ENCODE data around the gene ARHGAP10. TPM values are rescaled to one million over a fixed set of nuclear protein-coding genes. Genes with fewer than 3 reads are reported as not detected.

ARHGAP10 gene
- total RNA-seq, 1 donor from 2014 or later = 26.9 TPM

DNA sequence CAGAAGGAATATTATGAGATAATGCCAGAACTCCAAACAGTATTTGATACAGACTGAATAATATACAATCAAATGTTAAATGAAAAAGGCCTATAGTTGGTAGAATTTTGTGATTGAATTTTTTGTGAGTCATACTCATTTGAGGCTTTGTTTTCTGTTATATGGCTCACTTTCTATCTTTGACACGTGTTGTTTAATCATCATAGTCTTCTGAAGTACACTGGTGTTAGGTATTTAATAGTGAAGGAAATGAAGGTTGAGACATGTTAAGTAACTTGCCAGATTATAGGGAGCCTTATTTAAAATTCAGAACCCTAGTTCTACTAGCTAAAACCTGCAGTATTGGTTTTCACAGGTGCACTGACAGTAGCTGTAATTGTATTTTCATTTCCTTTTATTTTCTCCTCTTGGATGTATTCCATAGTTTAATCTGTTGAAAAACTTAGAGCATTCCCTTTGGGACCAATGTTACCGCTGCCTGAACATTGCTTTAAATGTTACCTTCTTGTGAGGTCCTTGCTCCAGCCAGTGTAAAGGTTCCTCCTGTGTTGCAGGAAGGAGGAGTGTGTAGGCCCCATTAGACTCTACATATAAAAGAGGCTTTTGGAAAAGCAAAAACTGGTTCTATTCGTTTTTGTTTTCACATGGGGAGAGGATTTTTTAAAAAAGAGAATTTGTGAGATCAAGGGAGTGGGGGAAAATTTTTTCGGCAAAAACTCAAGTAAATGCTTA lies 224.1 kb downstream of the ARHGAP10 start:
- Histone ChIP-seq H3K9me3 (no peaks in the 10 kb centered on the region), H3K4me1 (no peaks in the 10 kb centered on the region), H3K4me3 (no peak overlapping the region), H3K27me3 (no peaks in the 10 kb centered on the region), H3K27ac (no peak overlapping the region), H3K36me3 (peaks cover 3% of the 10 kb centered on the region)
- TF ChIP-seq CTCF (IDR thresholded peaks at IDR 0.05) = no peak
- intact Hi-C loops (cut with DNase I) = no loop called here
- ATAC-seq (no peak), DNase-seq (no peak)

DNA sequence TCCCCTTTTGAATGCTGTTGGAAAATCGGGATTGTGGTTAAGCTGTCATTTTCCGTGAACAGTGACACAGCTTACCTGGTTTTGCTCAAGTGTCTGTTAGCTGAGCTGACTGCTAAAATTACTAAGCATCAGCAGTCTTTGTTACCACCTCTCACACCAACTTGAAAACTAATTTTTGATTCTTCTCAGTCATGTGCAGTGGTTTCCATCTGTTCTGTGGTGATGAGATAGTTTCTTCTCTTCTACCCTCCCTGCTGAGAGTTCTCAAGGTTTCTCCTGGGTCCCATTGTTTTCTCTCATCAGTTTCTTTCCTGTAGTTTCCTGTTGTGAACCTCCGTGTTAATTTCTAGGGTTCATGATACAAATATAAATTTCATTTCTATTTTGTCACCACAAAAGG lies 225.6 kb downstream of the ARHGAP10 start:
- intact Hi-C loops (cut with DNase I) = no loop called here

DNA sequence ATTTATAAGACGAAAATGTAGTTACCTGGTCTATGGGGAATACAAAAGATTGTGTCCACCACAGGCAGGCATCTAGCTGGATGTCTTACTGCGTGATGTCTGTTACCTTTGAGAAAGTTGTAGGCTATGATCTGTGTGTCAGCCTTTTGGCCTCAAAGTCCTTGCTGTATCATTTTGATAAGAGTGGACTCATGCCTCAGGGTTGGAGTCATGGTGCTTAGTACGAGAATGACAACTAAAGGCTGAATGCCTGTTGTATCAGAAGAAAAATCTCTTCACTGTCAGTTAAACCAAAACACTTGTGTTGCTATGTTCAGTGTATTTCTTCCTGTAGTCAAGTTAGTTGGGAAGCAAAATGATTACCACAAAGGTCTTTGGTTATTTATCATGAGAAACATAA lies 226.2 kb downstream of the ARHGAP10 start:
- ATAC-seq (no peak), DNase-seq (no peak)
- no peak for TF ChIP-seq CTCF (IDR thresholded peaks at IDR 0.05)
- no peak overlapping the region for H3K4me3 ChIP-seq
- intact Hi-C loops (cut with DNase I) = no loop called here
- no peaks in the 10 kb centered on the region for H3K27me3 ChIP-seq
- no peak overlapping the region for H3K27ac ChIP-seq
- no peaks in the 10 kb centered on the region for H3K36me3 ChIP-seq
- no peaks in the 10 kb centered on the region for H3K9me3 ChIP-seq
- no peaks in the 10 kb centered on the region for H3K4me1 ChIP-seq

More for the DNA sequence above, 225.6 kb downstream of the ARHGAP10 start:
- no peak for DNase-seq
- Histone ChIP-seq H3K9me3 (no peaks in the 10 kb centered on the region), H3K27me3 (no peaks in the 10 kb centered on the region), H3K4me1 (no peaks in the 10 kb centered on the region), H3K4me3 (no peak overlapping the region), H3K36me3 (no peaks in the 10 kb centered on the region), H3K27ac (no peak overlapping the region)
- no peak for ATAC-seq
- no peak for TF ChIP-seq CTCF (IDR thresholded peaks at IDR 0.05)

- Histone ChIP-seq H3K27ac (no peak overlapping the region), H3K36me3 (no peaks in the 10 kb centered on the region), H3K27me3 (no peaks in the 10 kb centered on the region), H3K4me3 (no peak overlapping the region), H3K4me1 (no peaks in the 10 kb centered on the region), H3K9me3 (no peaks in the 10 kb centered on the region)
- intact Hi-C loops (cut with DNase I) = no loop called here
- TF ChIP-seq CTCF (IDR thresholded peaks at IDR 0.05) = no peak
- ATAC-seq = no peak
- no peak for DNase-seq
Observed at GRCh38 chr4:147958489-147959065, 226.7 kb downstream of the ARHGAP10 start.

- Histone ChIP-seq H3K4me1 (no peaks in the 10 kb centered on the region), H3K4me3 (no peak overlapping the region), H3K36me3 (peaks cover 7% of the 10 kb centered on the region), H3K27me3 (no peaks in the 10 kb centered on the region), H3K9me3 (no peaks in the 10 kb centered on the region), H3K27ac (no peak overlapping the region)
- TF ChIP-seq CTCF (IDR thresholded peaks at IDR 0.05) = no peak
- ATAC-seq = no peak
- DNase-seq = no peak
- intact Hi-C loops (cut with DNase I) = no loop called here
Observed at GRCh38 chr4:147960971-147961370, 229.1 kb downstream of the ARHGAP10 start.
